HFF-Myc (cell line): ENCODE results near the gene EFNB1.
A peak's percentile ranks its signal among the peaks of the same experiment; 100 is the strongest.

Source experiments
- DNase-seq: peaks from one replicate; pipeline ENCODE4 v3.0.0-alpha.2; 2011; ENCODE audit warnings: low read depth; ENCODE audit errors: extremely low read depth
- H3K4me3 ChIP-seq: replicated peaks from 2 replicates; pipeline ENCODE4 v1.5.1; 2011; ENCODE audit warnings: low read depth, mild to moderate bottlenecking, control low read depth, low read length
- CTCF ChIP-seq: IDR thresholded peaks from 2 replicates; pipeline ENCODE4 v1.5.1; 2012; ENCODE audit warnings: mild to moderate bottlenecking, low read depth, low read length, control low read depth; ENCODE audit errors: missing control alignments

Gene EFNB1

GRCh38 chrX:68829582-68830418 is 979 bp downstream of the EFNB1 start:
- TF ChIP-seq CTCF = no peak
- no peak for DNase-seq
- H3K4me3 ChIP-seq = peak overlapping the region; percentile 70

GRCh38 chrX:68830419-68831404 is 1.9 kb downstream of the EFNB1 start:
- H3K4me3 ChIP-seq = peak overlapping the region; percentile 70
- DNase-seq = no peak
- TF ChIP-seq CTCF = no peak

GRCh38 chrX:68831405-68832100 is 2.7 kb downstream of the EFNB1 start:
- peak overlapping the region; percentile 70 for H3K4me3 ChIP-seq

GRCh38 chrX:68832101-68832416 is 3.2 kb downstream of the EFNB1 start:
- TF ChIP-seq CTCF = no peak
- peak overlapping the region; percentile 70 for H3K4me3 ChIP-seq
- no peak for DNase-seq

More at GRCh38 chrX:68831405-68832100, 2.7 kb downstream of the EFNB1 start:
- TF ChIP-seq CTCF = no peak
- DNase-seq = no peak

- no peak for TF ChIP-seq CTCF
- peak overlapping the region; percentile 70 for H3K4me3 ChIP-seq
- no peak for DNase-seq
These were observed 4.0 kb downstream of the EFNB1 start for GRCh38 chrX:68832516-68833447.
